ENCODE data around the gene LDLRAD3. TPM values are rescaled to one million over a fixed set of nuclear protein-coding genes. Genes with fewer than 3 reads are reported as not detected.

The LDLRAD3 gene
- total RNA-seq, 1 experiment from 2014 or later: 19.0 TPM

- DNase-seq (ENCODE audit: low read depth, low spot score) (no peak), ATAC-seq (no peak)
- H3K9me3 ChIP-seq (ENCODE audit: control insufficient read depth in 1 of 2, insufficient read depth in 1 of 2, low read depth in 1 of 2, low read length in 2 of 2): no peaks in the 10 kb centered on the region
- TF ChIP-seq CBX3 (IDR thresholded peaks at IDR 0.05; ENCODE audit: low read depth) (no peak), TCF7L2 (IDR thresholded peaks at IDR 0.05; ENCODE audit: borderline replicate concordance, extremely low read depth, insufficient read depth, insufficient read length) (no peak), SP1 (IDR thresholded peaks at IDR 0.05; ENCODE audit: low read depth) (no peak), SIN3A (IDR thresholded peaks at IDR 0.05; ENCODE audit: low read depth) (no peak), CTCF (IDR thresholded peaks at IDR 0.05 in 2 of 3, conservative IDR thresholded peaks at IDR 0.05 in 1 of 3; ENCODE audit: borderline replicate concordance in 1 of 3, insufficient read depth in 1 of 3, low read depth in 2 of 3, low read length in 2 of 3) (no peak), POLR2A (IDR thresholded peaks at IDR 0.05; ENCODE audit: borderline replicate concordance, extremely low read depth, insufficient read depth, insufficient read length) (no peak), SRF (IDR thresholded peaks at IDR 0.05; ENCODE audit: low read depth) (no peak), EZH2phosphoT487 (IDR thresholded peaks at IDR 0.05; ENCODE audit: borderline replicate concordance) (no peak), ZFX (IDR thresholded peaks at IDR 0.05) (no peak), POLR2AphosphoS5 (IDR thresholded peaks at IDR 0.05; ENCODE audit: low read depth, low read length) (no peak), JUND (IDR thresholded peaks at IDR 0.05) (no peak), FOSL1 (IDR thresholded peaks at IDR 0.05; ENCODE audit: low read depth) (no peak), ELF1 (IDR thresholded peaks at IDR 0.05; ENCODE audit: borderline replicate concordance, low read depth) (no peak), ZNF274 (IDR thresholded peaks at IDR 0.05; ENCODE audit: low read depth, low read length) (no peak), RAD21 (IDR thresholded peaks at IDR 0.05; ENCODE audit: low read depth) (no peak), ATF3 (IDR thresholded peaks at IDR 0.05) (no peak)
- no peaks in the 10 kb centered on the region for H4K20me1 ChIP-seq (ENCODE audit: insufficient read depth)
- H3K4me1 ChIP-seq (ENCODE audit: control insufficient read depth in 1 of 2, insufficient read depth in 2 of 2, low read length in 2 of 2): peaks cover 6 to 18% of the 10 kb centered on the region in 2 experiments; a peak in 3 of 4 replicates
- no peak overlapping the region for H2AFZ ChIP-seq (ENCODE audit: low read depth, low read length, poor library complexity, severe bottlenecking)
- H3K27ac ChIP-seq (ENCODE audit: low read depth, low read length): no peak overlapping the region
- RAD21 ChIA-PET (ENCODE audit: low non-redundant PET in 1 of 2, low total read pairs in 2 of 2, uncharacterized antibody in 2 of 2, unreplicated experiment in 2 of 2): no interaction called here
- H3K4me2 ChIP-seq (ENCODE audit: low read length): no peak overlapping the region
- H3K4me3 ChIP-seq (replicated peaks in 1 of 2; ENCODE audit: low read depth in 1 of 2, low read length in 2 of 2): no peak overlapping the region
- intact Hi-C loops (cut with micrococcal nuclease): no loop called here
- H3K9ac ChIP-seq (ENCODE audit: low read length): no peak overlapping the region
- H3K9me2 ChIP-seq (ENCODE audit: insufficient read depth): no peaks in the 10 kb centered on the region
- CTCF ChIA-PET: no interaction called here
- no TSS peak for BruUV-seq (replicated peaks)
- H3K79me2 ChIP-seq (ENCODE audit: insufficient read depth, low read length): 0 out of 2 replicates have a peak, but pooled peaks cover 2% of the 10 kb centered on the region
- H3K27me3 ChIP-seq (ENCODE audit: insufficient read depth, low read length): no peaks in the 10 kb centered on the region
- POLR2A ChIA-PET: no interaction called here
- H3K36me3 ChIP-seq (ENCODE audit: control insufficient read depth in 1 of 2, insufficient read depth in 2 of 2, low read length in 2 of 2): no peaks in the 10 kb centered on the region
Observed at GRCh38 chr11:36033936-36034335, 90.1 kb downstream of the LDLRAD3 start.
